Neural crest cell (in vitro differentiated cells): ENCODE data around the gene SYTL1. TPM values are rescaled to one million over a fixed set of nuclear protein-coding genes. Genes with fewer than 3 reads are reported as not detected.

Experiments
- DNase-seq: peaks from one replicate; pipeline ENCODE4 v3.0.0; 2021; ENCODE audit warnings: low read depth, mixed read lengths, low spot score
- H3K27ac Mint-ChIP-seq: one replicate; pipeline ENCODE4 v1.8.0; 2021; ENCODE audit warnings: mild to moderate bottlenecking, mixed read lengths; ENCODE audit not compliant: unreplicated experiment
- H3K27me3 Mint-ChIP-seq: 2 replicates; pipeline ENCODE4 v1.8.0; 2021; ENCODE audit warnings: low read depth, mild to moderate bottlenecking, mixed read lengths
- H3K36me3 Mint-ChIP-seq: 2 replicates; pipeline ENCODE4 v1.8.0; 2021; ENCODE audit warnings: low read depth, mild to moderate bottlenecking, mixed read lengths
- H3K4me1 Mint-ChIP-seq: 2 replicates; pipeline ENCODE4 v1.8.0; 2021; ENCODE audit warnings: mixed read lengths
- H3K4me3 Mint-ChIP-seq: one replicate; pipeline ENCODE4 v1.8.0; 2021; ENCODE audit warnings: mild to moderate bottlenecking, mixed read lengths
- H3K9me3 Mint-ChIP-seq: 2 replicates; pipeline ENCODE4 v1.8.0; 2021; ENCODE audit warnings: mixed read lengths
- CTCF ChIP-seq: fragments of 200-600 bp; sonication (generic); conservative IDR thresholded peaks from 2 replicates; pipeline ENCODE4 v1.5.0; 2021; ENCODE audit warnings: antibody characterized with exemption, mild to moderate bottlenecking
- total RNA-seq: library from RNA; stranded (reverse); gene quantifications from 2 replicates; pipeline ENCODE4 v1.2.1, GENCODE V29; 2021

The SYTL1 gene
- total RNA-seq, 1 donor from 2014 or later = 0.72 TPM

- no peaks in the 10 kb centered on the region for H3K27me3 Mint-ChIP-seq
- no peak overlapping the region for H3K4me3 Mint-ChIP-seq
- TF ChIP-seq CTCF = no peak
- peaks cover under 1% of the 10 kb centered on the region for H3K36me3 Mint-ChIP-seq
- no peak for DNase-seq
- H3K27ac Mint-ChIP-seq = peak overlapping the region; percentile 93
- H3K4me1 Mint-ChIP-seq = peaks cover 18% of the 10 kb centered on the region
- H3K9me3 Mint-ChIP-seq = no peaks in the 10 kb centered on the region
Measured at GRCh38 chr1:27298632-27299384, 43.0 kb upstream of the SYTL1 start.

GRCh38 chr1:27299385-27300271, 42.2 kb upstream of the SYTL1 start:
- no peak for DNase-seq
- peak overlapping the region; percentile 8 for H3K4me3 Mint-ChIP-seq

GRCh38 chr1:27300341-27301051, 41.3 kb upstream of the SYTL1 start:
- H3K9me3 Mint-ChIP-seq = no peaks in the 10 kb centered on the region
- H3K4me1 Mint-ChIP-seq = peaks cover 18% of the 10 kb centered on the region
- H3K4me3 Mint-ChIP-seq = no peak overlapping the region
- no peaks in the 10 kb centered on the region for H3K36me3 Mint-ChIP-seq
- no peaks in the 10 kb centered on the region for H3K27me3 Mint-ChIP-seq
- DNase-seq = peak; percentile 85
- peak; percentile 98 for TF ChIP-seq CTCF
- H3K27ac Mint-ChIP-seq = no peak overlapping the region

More at GRCh38 chr1:27299385-27300271, 42.2 kb upstream of the SYTL1 start:
- no peak for TF ChIP-seq CTCF
- peaks cover 18% of the 10 kb centered on the region for H3K4me1 Mint-ChIP-seq
- H3K27ac Mint-ChIP-seq = peak overlapping the region; percentile 93
- no peaks in the 10 kb centered on the region for H3K36me3 Mint-ChIP-seq
- no peaks in the 10 kb centered on the region for H3K27me3 Mint-ChIP-seq
- no peaks in the 10 kb centered on the region for H3K9me3 Mint-ChIP-seq

- H3K36me3 Mint-ChIP-seq = no peaks in the 10 kb centered on the region
- no peak overlapping the region for H3K4me3 Mint-ChIP-seq
- peaks cover 18% of the 10 kb centered on the region for H3K4me1 Mint-ChIP-seq
- TF ChIP-seq CTCF = no peak
- no peaks in the 10 kb centered on the region for H3K27me3 Mint-ChIP-seq
- DNase-seq = no peak
- no peaks in the 10 kb centered on the region for H3K9me3 Mint-ChIP-seq
- H3K27ac Mint-ChIP-seq = no peak overlapping the region
Measured at GRCh38 chr1:27301052-27301422, 40.8 kb upstream of the SYTL1 start.

GRCh38 chr1:27301582-27302199, 40.1 kb upstream of the SYTL1 start:
- no peaks in the 10 kb centered on the region for H3K36me3 Mint-ChIP-seq
- TF ChIP-seq CTCF = no peak
- peak overlapping the region; percentile 17 for H3K27ac Mint-ChIP-seq
- peaks cover 19% of the 10 kb centered on the region for H3K4me1 Mint-ChIP-seq
- H3K4me3 Mint-ChIP-seq = no peak overlapping the region
- H3K27me3 Mint-ChIP-seq = no peaks in the 10 kb centered on the region
- no peak for DNase-seq
- H3K9me3 Mint-ChIP-seq = no peaks in the 10 kb centered on the region
